Kidney (tissue), 14 donors: ENCODE results near the gene DIRAS1. TPM values are rescaled to one million over a fixed set of nuclear protein-coding genes. Genes with fewer than 3 reads are reported as not detected.

Source experiments
- DNase-seq, 5 donors: peaks; one replicate each; pipeline ENCODE4 v3.0.0-alpha.2; 2013 to 2020
- FAIRE-seq: peaks from 2 replicates; lab custom pipeline; 2012; peaks lifted over from hg19 to GRCh38; lab: Jason Lieb, UNC
- H3K27ac ChIP-seq, 2 donors: one replicate each; pipeline ENCODE4 v1.7.0; 2013; ENCODE audit warnings: low read depth in 2 of 2, low read length in 2 of 2, inconsistent platforms in 1 of 2
- H3K27me3 ChIP-seq: one replicate; pipeline ENCODE4 v1.7.1; 2013; ENCODE audit warnings: low read length, inconsistent platforms; ENCODE audit not compliant: control insufficient read depth, insufficient read depth
- H3K36me3 ChIP-seq, 3 donors: one replicate each; pipeline versions ENCODE4 v1.7.0 to v1.7.1; 2013; ENCODE audit warnings: low read length in 3 of 3, control low read depth in 1 of 3, inconsistent platforms in 1 of 3; ENCODE audit not compliant: insufficient read depth in 3 of 3, control insufficient read depth in 2 of 3
- H3K4me1 ChIP-seq, 3 donors: one replicate each; pipeline versions ENCODE4 v1.7.0 to v1.7.1; 2013; ENCODE audit warnings: low read length in 3 of 3, inconsistent platforms in 1 of 3, low read depth in 1 of 3; ENCODE audit not compliant: control insufficient read depth in 2 of 3, insufficient read depth in 2 of 3
- H3K4me3 ChIP-seq, 3 donors: one replicate each; pipeline versions ENCODE4 v1.7.0 to v1.8.1; 2013; ENCODE audit warnings: low read length in 3 of 3, control low read depth in 1 of 3, inconsistent platforms in 1 of 3
- H3K9ac ChIP-seq, 3 donors: one replicate each; pipeline versions ENCODE4 v1.7.0 to v1.7.1; 2013; ENCODE audit warnings: low read length in 3 of 3, control low read depth in 1 of 3, inconsistent platforms in 1 of 3
- H3K9me3 ChIP-seq, 3 donors: one replicate each; pipeline versions ENCODE4 v1.7.0 to v1.7.1; 2013; ENCODE audit warnings: low read length in 3 of 3, control low read depth in 1 of 3, inconsistent platforms in 1 of 3; ENCODE audit not compliant: control insufficient read depth in 2 of 3, insufficient read depth in 1 of 3
- CTCF ChIP-seq: IDR thresholded peaks from 3 replicates; pipeline ENCODE4 v1.5.1; 2012; ENCODE audit warnings: mild to moderate bottlenecking, moderate library complexity, borderline replicate concordance; ENCODE audit not compliant: insufficient read depth; ENCODE audit errors: extremely low read depth
- intact Hi-C: fragments of 100-400 bp; cut with DNase I; formaldehyde crosslinking; loops from one replicate; pipeline ENCODE4 v1.11.1; 2022
- polyA plus RNA-seq: library from polyadenylated mRNA; stranded (reverse); fragments of 350-450 nt; fragmentation: Illumina TruSeq; extraction: RNeasy Lipid Tissue Mini Kit (QIAGEN cat#74804); gene quantifications from one replicate; pipeline ENCODE4 v1.2.3, GENCODE V29; 2014; ENCODE audit warnings: low read depth, low replicate concordance; ENCODE audit not compliant: insufficient read depth
- total RNA-seq: library from RNA; stranded (reverse); fragmentation: NEBNext Ultra II Directional; extraction: Animal tissue kit (Norgen Biotek cat#: 25700); gene quantifications from one replicate; pipeline ENCODE4 v1.2.1, GENCODE V29; 2021
- donor health status: control.
- donor health status: control.
- donor health status: control.
- donor health status: control.
- donor health status: control.
- donor health status: DM: yes; HTN: yes; CAD: no.
- donor health status: Normal renal cell carcinoma (clear cell type).

DIRAS1 gene
- total and polyA plus RNA-seq, 2 donors from 2014 or later: 2.3 to 7.6 TPM

- Histone ChIP-seq H3K27me3 (no peaks in the 10 kb centered on the region), H3K4me1 (no peaks in the 10 kb centered on the region), H3K36me3 (peaks cover 0 to 13% (median 9%) of the 10 kb centered on the region in 3 donors), H3K27ac (no peak overlapping the region), H3K9ac (no peak overlapping the region), H3K9me3 (no peaks in the 10 kb centered on the region), H3K4me3 (no peak overlapping the region)
- FAIRE-seq (no peak), DNase-seq (no peak)
- no peak for TF ChIP-seq CTCF
- intact Hi-C loops: no loop called here
Measured at GRCh38 chr19:2756921-2757881, 36.0 kb upstream of the DIRAS1 start.

GRCh38 chr19:2756477-2756876 lies 35.3 kb upstream of the DIRAS1 start:
- Histone ChIP-seq H3K27ac (no peak overlapping the region), H3K4me1 (no peaks in the 10 kb centered on the region), H3K27me3 (no peaks in the 10 kb centered on the region), H3K9me3 (no peaks in the 10 kb centered on the region), H3K9ac (no peak overlapping the region), H3K36me3 (peaks cover 0 to 13% (median 7%) of the 10 kb centered on the region in 3 donors), H3K4me3 (no peak overlapping the region)
- intact Hi-C loops: no loop called here
- TF ChIP-seq CTCF: no peak
- FAIRE-seq: no peak
- no peak for DNase-seq

GRCh38 chr19:2755811-2756210 lies 34.6 kb upstream of the DIRAS1 start:
- no peaks in the 10 kb centered on the region for H3K27me3 ChIP-seq
- intact Hi-C loops: no loop called here
- no peak overlapping the region for H3K9ac ChIP-seq
- H3K4me1 ChIP-seq: no peaks in the 10 kb centered on the region
- DNase-seq: no peak
- FAIRE-seq: no peak
- no peak overlapping the region for H3K27ac ChIP-seq
- H3K9me3 ChIP-seq: no peaks in the 10 kb centered on the region
- H3K36me3 ChIP-seq: peaks cover 0 to 10% (median 7%) of the 10 kb centered on the region in 3 donors
- no peak overlapping the region for H3K4me3 ChIP-seq
- no peak for TF ChIP-seq CTCF

- no peaks in the 10 kb centered on the region for H3K9me3 ChIP-seq
- no peak for FAIRE-seq
- no peaks in the 10 kb centered on the region for H3K27me3 ChIP-seq
- peaks cover 0 to 9% (median 7%) of the 10 kb centered on the region in 3 donors for H3K36me3 ChIP-seq
- no peak overlapping the region for H3K9ac ChIP-seq
- no peak overlapping the region for H3K4me3 ChIP-seq
- H3K27ac ChIP-seq: no peak overlapping the region
- DNase-seq: no peak
- TF ChIP-seq CTCF: no peak
- H3K4me1 ChIP-seq: no peaks in the 10 kb centered on the region
- intact Hi-C loops: no loop called here
Measured at GRCh38 chr19:2755448-2755705, 34.2 kb upstream of the DIRAS1 start.
